Mononuclear cell (primary cell): Measurements from ENCODE around the gene SLC19A2. TPM values are rescaled to one million over a fixed set of nuclear protein-coding genes. Genes with fewer than 3 reads are reported as not detected.

Experiments used
- H3K27me3 ChIP-seq: 2 replicates; pipeline ENCODE4 v1.6.0; 2011; ENCODE audit warnings: low read length, control low read depth; ENCODE audit not compliant: insufficient read depth
- H3K4me1 ChIP-seq: 2 replicates; pipeline ENCODE4 v1.5.1; 2011; ENCODE audit warnings: mild to moderate bottlenecking, low read length, control low read depth; ENCODE audit not compliant: insufficient read depth
- H3K4me3 ChIP-seq: 2 replicates; pipeline ENCODE4 v1.5.1; 2011; ENCODE audit warnings: mild to moderate bottlenecking, low read length, moderate library complexity
- H3K9me3 ChIP-seq: 2 replicates; pipeline ENCODE4 v1.5.1; 2011; ENCODE audit warnings: low read depth, mild to moderate bottlenecking, control low read depth, low read length
- total RNA-seq: library from RNA; depleted of rRNA; stranded (reverse); fragments of >200 nt; gene quantifications from one replicate; pipeline ENCODE4 v1.2.3, GENCODE V29; 2012

Gene SLC19A2
- total RNA-seq, 1 donor, result 7.0 TPM

DNA sequence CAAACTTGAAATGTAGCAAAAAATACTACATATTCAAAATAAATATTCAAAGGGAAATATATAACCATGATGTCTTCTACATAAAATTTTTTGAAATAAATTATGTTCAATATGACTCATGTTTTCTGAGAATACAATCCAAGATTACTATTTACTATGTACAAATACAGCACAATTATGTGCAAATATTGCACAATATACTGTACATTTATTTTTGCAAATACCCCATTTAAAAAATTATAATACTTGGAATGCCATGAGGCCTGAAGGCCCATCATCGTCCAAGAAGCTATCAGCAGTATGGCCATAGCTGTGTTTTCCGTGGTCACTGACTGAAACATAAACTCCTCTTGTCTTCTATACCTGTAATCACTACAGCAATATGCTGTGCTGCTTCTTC lies 70.8 kb downstream of the SLC19A2 start:
- no peaks in the 10 kb centered on the region for H3K9me3 ChIP-seq
- H3K27me3 ChIP-seq, result no peaks in the 10 kb centered on the region
- no peaks in the 10 kb centered on the region for H3K4me1 ChIP-seq
- no peak overlapping the region for H3K4me3 ChIP-seq

Other genes with a start within 250 kb of the SLC19A2 start
- 4.0 TPM for gene NME7, start 118.1 kb downstream of the SLC19A2 start, total RNA-seq
- gene BLZF1, start 117.7 kb downstream of the SLC19A2 start, total RNA-seq, result 11.1 TPM
- not detected for gene CCDC181, start 58.5 kb downstream of the SLC19A2 start, total RNA-seq
- 13.9 TPM for gene F5, start 100.5 kb upstream of the SLC19A2 start, total RNA-seq
- gene SELP, start 144.2 kb upstream of the SLC19A2 start, total RNA-seq, result 17.0 TPM
- gene SELL, start 225.7 kb upstream of the SLC19A2 start, total RNA-seq, result 337 TPM
- not detected for gene SELE, start 248.1 kb upstream of the SLC19A2 start, total RNA-seq